ENCODE measurements around the gene MEST. TPM values are rescaled to one million over a fixed set of nuclear protein-coding genes. Genes with fewer than 3 reads are reported as not detected.

MEST gene
- total RNA-seq, 2 donors from 2014 or later = 121 to 149 TPM

DNA sequence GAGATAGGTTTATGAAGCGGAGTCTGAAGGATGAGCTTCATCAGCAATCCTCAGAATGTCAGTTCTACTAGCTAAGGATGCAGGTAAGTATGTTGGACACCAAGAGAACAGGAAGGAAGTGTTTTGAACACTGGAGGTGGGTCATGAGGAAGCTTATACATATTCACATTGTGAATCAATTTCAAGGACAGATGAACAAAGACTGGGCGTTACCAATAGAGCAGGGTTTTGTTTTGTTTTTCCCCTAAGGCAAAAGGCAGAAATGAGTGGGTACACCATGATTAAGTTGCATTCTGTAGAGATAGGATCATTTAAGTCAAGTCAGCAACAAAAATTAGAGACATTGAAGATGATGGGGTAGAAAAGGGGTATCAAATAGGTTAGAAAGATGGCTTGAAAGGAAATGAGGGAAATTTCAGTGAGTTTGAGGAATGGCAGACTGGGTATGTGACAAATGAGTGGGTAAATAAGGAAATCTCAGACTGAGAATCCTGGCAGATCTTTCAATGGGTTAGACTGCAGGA lies 51.7 kb downstream of the MEST start:
- H3K9me3 ChIP-seq (ENCODE audit: control insufficient read depth, low read length) = peaks cover 1% of the 10 kb centered on the region
- no peak overlapping the region for H3K9ac ChIP-seq (ENCODE audit: extremely low read depth, low read length, poor library complexity, severe bottlenecking)
- no peak for DNase-seq
- no peaks in the 10 kb centered on the region for H3K9me3 Mint-ChIP-seq
- no peaks in the 10 kb centered on the region for H3K4me1 Mint-ChIP-seq
- WGBS, 2 experiments (ENCODE audit: insufficient coverage in 1 of 2, insufficient read length in 1 of 2) = 99 to 100% methylated on average over 2 of the region's 2 CpGs
- H3K27ac ChIP-seq (ENCODE audit: low read depth, low read length) = no peak overlapping the region
- H3K27me3 ChIP-seq (ENCODE audit: control insufficient read depth, insufficient read depth, low read length, poor library complexity, severe bottlenecking) = no peaks in the 10 kb centered on the region
- H3K27me3 Mint-ChIP-seq (ENCODE audit: insufficient read depth) = no peaks in the 10 kb centered on the region
- TF ChIP-seq, protein P1, sequence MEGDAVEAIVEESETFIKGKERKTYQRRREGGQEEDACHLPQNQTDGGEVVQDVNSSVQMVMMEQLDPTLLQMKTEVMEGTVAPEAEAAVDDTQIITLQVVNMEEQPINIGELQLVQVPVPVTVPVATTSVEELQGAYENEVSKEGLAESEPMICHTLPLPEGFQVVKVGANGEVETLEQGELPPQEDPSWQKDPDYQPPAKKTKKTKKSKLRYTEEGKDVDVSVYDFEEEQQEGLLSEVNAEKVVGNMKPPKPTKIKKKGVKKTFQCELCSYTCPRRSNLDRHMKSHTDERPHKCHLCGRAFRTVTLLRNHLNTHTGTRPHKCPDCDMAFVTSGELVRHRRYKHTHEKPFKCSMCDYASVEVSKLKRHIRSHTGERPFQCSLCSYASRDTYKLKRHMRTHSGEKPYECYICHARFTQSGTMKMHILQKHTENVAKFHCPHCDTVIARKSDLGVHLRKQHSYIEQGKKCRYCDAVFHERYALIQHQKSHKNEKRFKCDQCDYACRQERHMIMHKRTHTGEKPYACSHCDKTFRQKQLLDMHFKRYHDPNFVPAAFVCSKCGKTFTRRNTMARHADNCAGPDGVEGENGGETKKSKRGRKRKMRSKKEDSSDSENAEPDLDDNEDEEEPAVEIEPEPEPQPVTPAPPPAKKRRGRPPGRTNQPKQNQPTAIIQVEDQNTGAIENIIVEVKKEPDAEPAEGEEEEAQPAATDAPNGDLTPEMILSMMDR (conservative IDR thresholded peaks at IDR 0.05) = no peak
- H3K36me3 ChIP-seq (ENCODE audit: control insufficient read depth, insufficient read depth, low read length) = peaks cover 41% of the 10 kb centered on the region
- no peak overlapping the region for H3K4me3 ChIP-seq (ENCODE audit: low read length)
- H3K27ac Mint-ChIP-seq = no peak overlapping the region
- H3K4me3 Mint-ChIP-seq = no peak overlapping the region
- no peaks in the 10 kb centered on the region for H3K4me1 ChIP-seq (ENCODE audit: control insufficient read depth, insufficient read depth, low read length)
- peaks cover 18% of the 10 kb centered on the region for H3K36me3 Mint-ChIP-seq (ENCODE audit: low read depth)

DNA sequence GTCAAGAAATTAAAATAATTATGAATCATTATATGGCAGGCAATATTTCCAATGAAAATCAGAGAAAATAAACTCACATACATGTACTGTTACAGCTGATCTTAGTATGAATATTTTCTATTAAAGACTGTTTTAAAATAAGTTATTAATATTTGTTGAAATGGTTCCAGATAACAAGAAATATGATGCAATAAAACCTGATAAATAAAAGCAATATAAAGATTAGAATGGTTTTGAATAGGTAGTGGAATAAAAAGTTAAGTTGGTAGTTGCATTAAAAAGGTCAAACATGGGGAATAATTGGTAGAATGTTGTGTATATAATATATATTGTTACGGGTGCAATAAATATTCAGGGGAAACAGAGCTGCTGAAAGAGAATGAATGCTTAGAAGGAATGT lies 52.5 kb downstream of the MEST start:
- H3K4me3 ChIP-seq (ENCODE audit: low read length) = no peak overlapping the region
- no peaks in the 10 kb centered on the region for H3K9me3 ChIP-seq (ENCODE audit: control insufficient read depth, low read length)
- H3K4me3 Mint-ChIP-seq = no peak overlapping the region
- no peaks in the 10 kb centered on the region for H3K9me3 Mint-ChIP-seq
- peaks cover 39% of the 10 kb centered on the region for H3K36me3 ChIP-seq (ENCODE audit: control insufficient read depth, insufficient read depth, low read length)
- no peaks in the 10 kb centered on the region for H3K27me3 ChIP-seq (ENCODE audit: control insufficient read depth, insufficient read depth, low read length, poor library complexity, severe bottlenecking)
- WGBS, 2 experiments (ENCODE audit: insufficient coverage in 1 of 2, insufficient read length in 1 of 2) = 92 to 100% methylated on average over 1 of the region's 1 CpG
- no peak for DNase-seq
- no peak overlapping the region for H3K27ac ChIP-seq (ENCODE audit: low read depth, low read length)
- peaks cover 23% of the 10 kb centered on the region for H3K36me3 Mint-ChIP-seq (ENCODE audit: low read depth)
- H3K4me1 ChIP-seq (ENCODE audit: control insufficient read depth, insufficient read depth, low read length) = no peaks in the 10 kb centered on the region
- H3K27me3 Mint-ChIP-seq (ENCODE audit: insufficient read depth) = no peaks in the 10 kb centered on the region
- H3K27ac Mint-ChIP-seq = no peak overlapping the region
- TF ChIP-seq, protein P1 (conservative IDR thresholded peaks at IDR 0.05) = no peak
- H3K9ac ChIP-seq (ENCODE audit: extremely low read depth, low read length, poor library complexity, severe bottlenecking) = no peak overlapping the region
- H3K4me1 Mint-ChIP-seq = no peaks in the 10 kb centered on the region

GRCh38 chr7:130553398-130554029 lies 61.6 kb downstream of the MEST start:
- H3K36me3 Mint-ChIP-seq (ENCODE audit: low read depth) = peaks cover 31% of the 10 kb centered on the region
- Histone ChIP-seq H3K36me3 (ENCODE audit: control insufficient read depth, insufficient read depth, low read length) (peaks cover 20% of the 10 kb centered on the region), H3K9ac (ENCODE audit: extremely low read depth, low read length, poor library complexity, severe bottlenecking) (no peak overlapping the region), H3K4me3 (ENCODE audit: low read length) (no peak overlapping the region), H3K9me3 (ENCODE audit: control insufficient read depth, low read length) (no peaks in the 10 kb centered on the region), H3K27me3 (ENCODE audit: control insufficient read depth, insufficient read depth, low read length, poor library complexity, severe bottlenecking) (no peaks in the 10 kb centered on the region), H3K27ac (ENCODE audit: low read depth, low read length) (no peak overlapping the region), H3K4me1 (ENCODE audit: control insufficient read depth, insufficient read depth, low read length) (no peaks in the 10 kb centered on the region)
- 91 to 96% methylated on average over 2 to 3 of the region's 3 CpGs for WGBS, 2 experiments (ENCODE audit: insufficient coverage in 1 of 2, insufficient read length in 1 of 2)
- H3K4me3 Mint-ChIP-seq = no peak overlapping the region
- H3K27me3 Mint-ChIP-seq (ENCODE audit: insufficient read depth) = no peaks in the 10 kb centered on the region
- no peak overlapping the region for H3K27ac Mint-ChIP-seq
- peaks cover 7% of the 10 kb centered on the region for H3K4me1 Mint-ChIP-seq
- DNase-seq = no peak
- no peaks in the 10 kb centered on the region for H3K9me3 Mint-ChIP-seq
- TF ChIP-seq, protein P1 (conservative IDR thresholded peaks at IDR 0.05) = no peak
